GM12801 (cell line): ENCODE results near the gene OR52L1.

Source experiments
- CTCF ChIP-seq: IDR thresholded peaks from one replicate; pipeline ENCODE4 v1.5.1; 2011; ENCODE audit warnings: control low read depth; ENCODE audit not compliant: insufficient read length; ENCODE audit errors: extremely low read depth

OR52L1 gene

GRCh38 chr11:6006846-6007245, 20.1 kb upstream of the OR52L1 start, which contains the start of gene OR56A4:
OR56A4 (minus strand) TSS chr11:6006946; CDS start chr11:6002992, 3,954 bp downstream.
- TF ChIP-seq CTCF = no peak

GRCh38 chr11:6006395-6006794, 19.6 kb upstream of the OR52L1 start:
- no peak for TF ChIP-seq CTCF

- no peak for TF ChIP-seq CTCF
Measured at GRCh38 chr11:6002202-6002699, 15.5 kb upstream of the OR52L1 start.

GRCh38 chr11:5994791-5995190, 8.0 kb upstream of the OR52L1 start:
- TF ChIP-seq CTCF = no peak

- TF ChIP-seq CTCF = no peak
Measured at GRCh38 chr11:5992604-5993251, 5.9 kb upstream of the OR52L1 start.

- no peak for TF ChIP-seq CTCF
Measured at GRCh38 chr11:5992150-5992549, 5.4 kb upstream of the OR52L1 start.

GRCh38 chr11:5989203-5989602, 2.4 kb upstream of the OR52L1 start:
- no peak for TF ChIP-seq CTCF

- no peak for TF ChIP-seq CTCF
Measured at GRCh38 chr11:5983443-5983842, 3.3 kb downstream of the OR52L1 start.
